Large intestine (tissue), 3 donors: ENCODE results near the gene C17orf50. TPM values are rescaled to one million over a fixed set of nuclear protein-coding genes. Genes with fewer than 3 reads are reported as not detected.

Source experiments
- DNase-seq, 2 donors: peaks; one replicate each; pipeline versions ENCODE4 v3.0.0 to v3.0.0-alpha.2; 2013
- H3K27ac ChIP-seq: one replicate; pipeline ENCODE4 v1.5.1; 2013; ENCODE audit warnings: low read length
- H3K27me3 ChIP-seq: 2 replicates; pipeline ENCODE4 v1.6.1; 2013; ENCODE audit warnings: low read length; ENCODE audit not compliant: control insufficient read depth, insufficient read depth
- H3K36me3 ChIP-seq: 2 replicates; pipeline ENCODE4 v1.6.1; 2013; ENCODE audit warnings: low read length; ENCODE audit not compliant: control insufficient read depth, insufficient read depth
- H3K4me1 ChIP-seq: one replicate; pipeline ENCODE4 v1.6.1; 2013; ENCODE audit warnings: low read length; ENCODE audit not compliant: control insufficient read depth, insufficient read depth
- H3K4me3 ChIP-seq: one replicate; pipeline ENCODE4 v1.5.1; 2013; ENCODE audit warnings: low read length
- H3K9me3 ChIP-seq: one replicate; pipeline ENCODE4 v1.6.1; 2013; ENCODE audit warnings: mild to moderate bottlenecking, low read depth, low read length, moderate library complexity; ENCODE audit not compliant: control insufficient read depth
- WGBS: methylation state at CpG from one replicate; pipeline ENCODE4 v1.1.5; 2013; ENCODE audit warnings: low lambda C conversion rate; ENCODE audit not compliant: insufficient coverage; 5-methylcytosine and 5-hydroxymethylcytosine counted together
- polyA plus RNA-seq: library from polyadenylated mRNA; unstranded; fragments of 120-200 nt; gene quantifications from one replicate; pipeline ENCODE4 v1.2.1, GENCODE V29; 2013

Gene C17orf50
- polyA plus RNA-seq, 1 donor = 0.04 TPM

- no peak for DNase-seq
- no peak overlapping the region for H3K4me3 ChIP-seq
- H3K27me3 ChIP-seq = no peaks in the 10 kb centered on the region
- H3K9me3 ChIP-seq = no peaks in the 10 kb centered on the region
- peaks cover 4% of the 10 kb centered on the region for H3K4me1 ChIP-seq
- WGBS = no CpG with 5 or more reads among the region's 6 CpGs
- H3K36me3 ChIP-seq = no peaks in the 10 kb centered on the region
- H3K27ac ChIP-seq = no peak overlapping the region
Measured at GRCh38 chr17:35733366-35733765, 27.3 kb upstream of the C17orf50 start.

DNA sequence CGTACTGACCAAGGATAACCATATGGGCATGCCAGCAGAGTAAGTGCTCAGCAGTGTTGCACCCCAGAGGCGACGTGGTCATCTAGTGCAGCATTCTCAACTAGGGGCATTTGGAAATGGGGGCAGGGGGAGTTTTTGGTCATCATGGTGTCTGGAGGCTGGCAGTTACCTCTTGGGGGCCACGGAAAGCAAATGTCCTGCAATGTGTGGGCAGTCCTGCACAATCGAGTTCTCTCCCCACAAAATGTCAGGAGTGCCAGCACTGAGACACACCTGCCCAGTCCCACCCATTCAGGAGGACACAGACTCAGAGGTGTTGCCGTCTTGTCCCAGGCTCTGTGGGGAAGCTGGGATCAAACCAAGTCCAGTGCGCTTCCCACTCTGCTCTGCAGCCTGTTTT is 26.3 kb upstream of the C17orf50 start:
- DNase-seq = no peak
- peaks cover 4% of the 10 kb centered on the region for H3K4me1 ChIP-seq
- no peak overlapping the region for H3K27ac ChIP-seq
- H3K27me3 ChIP-seq = no peaks in the 10 kb centered on the region
- H3K4me3 ChIP-seq = no peak overlapping the region
- H3K36me3 ChIP-seq = no peaks in the 10 kb centered on the region
- H3K9me3 ChIP-seq = no peaks in the 10 kb centered on the region
- WGBS = no CpG with 5 or more reads among the region's 7 CpGs

DNA sequence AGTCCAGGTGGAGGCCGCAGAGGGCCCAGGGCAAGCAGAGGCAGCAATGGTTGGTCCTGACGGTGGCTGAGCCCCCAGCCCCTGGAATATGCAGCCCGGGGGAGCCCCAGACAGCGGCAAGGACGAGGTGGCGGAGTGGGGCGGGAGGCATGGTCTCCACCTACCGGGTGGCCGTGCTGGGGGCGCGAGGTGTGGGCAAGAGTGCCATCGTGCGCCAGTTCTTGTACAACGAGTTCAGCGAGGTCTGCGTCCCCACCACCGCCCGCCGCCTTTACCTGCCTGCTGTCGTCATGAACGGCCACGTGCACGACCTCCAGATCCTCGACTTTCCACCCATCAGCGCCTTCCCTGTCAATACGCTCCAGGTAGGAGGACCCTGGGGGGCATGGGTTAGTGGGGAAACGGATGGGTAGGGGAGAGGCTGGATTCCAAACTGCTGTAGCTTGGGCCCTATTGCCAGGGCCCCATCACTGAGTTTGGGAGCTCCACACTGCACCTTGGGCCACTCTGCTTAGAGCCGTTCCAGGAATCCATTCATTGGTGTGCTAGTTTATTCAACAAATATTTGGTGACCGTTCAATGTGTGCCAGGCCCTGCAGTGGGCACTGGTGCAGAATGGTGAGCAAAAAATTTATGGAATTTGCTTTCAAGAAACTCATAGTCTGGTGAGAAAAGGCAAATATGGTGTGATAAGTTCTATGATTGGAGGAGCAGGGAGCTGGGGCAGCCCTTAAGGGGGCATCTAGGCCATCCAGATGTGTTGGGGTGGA is 25.5 kb upstream of the C17orf50 start:
- DNase-seq = no peak
- H3K27ac ChIP-seq = no peak overlapping the region
- peaks cover 4% of the 10 kb centered on the region for H3K4me1 ChIP-seq
- no peaks in the 10 kb centered on the region for H3K36me3 ChIP-seq
- peaks cover 3% of the 10 kb centered on the region for H3K27me3 ChIP-seq
- 60% methylated on average over 1 of the region's 29 CpGs for WGBS
- H3K4me3 ChIP-seq = no peak overlapping the region
- no peaks in the 10 kb centered on the region for H3K9me3 ChIP-seq

GRCh38 chr17:35736236-35736635 is 24.5 kb upstream of the C17orf50 start:
- Histone ChIP-seq H3K4me3 (no peak overlapping the region), H3K27me3 (peaks cover 13% of the 10 kb centered on the region), H3K4me1 (peaks cover 1% of the 10 kb centered on the region), H3K36me3 (no peaks in the 10 kb centered on the region), H3K9me3 (peaks cover 5% of the 10 kb centered on the region), H3K27ac (no peak overlapping the region)
- no peak for DNase-seq
- WGBS = no CpG with 5 or more reads among the region's 5 CpGs

- DNase-seq = no peak
- WGBS = no CpG with 5 or more reads among the region's 5 CpGs
- H3K27ac ChIP-seq = no peak overlapping the region
- peaks cover 34% of the 10 kb centered on the region for H3K27me3 ChIP-seq
- H3K4me3 ChIP-seq = no peak overlapping the region
- H3K4me1 ChIP-seq = peaks cover 2% of the 10 kb centered on the region
- no peaks in the 10 kb centered on the region for H3K36me3 ChIP-seq
- H3K9me3 ChIP-seq = peaks cover 5% of the 10 kb centered on the region
Measured at GRCh38 chr17:35738519-35739133, 22.1 kb upstream of the C17orf50 start.

DNA sequence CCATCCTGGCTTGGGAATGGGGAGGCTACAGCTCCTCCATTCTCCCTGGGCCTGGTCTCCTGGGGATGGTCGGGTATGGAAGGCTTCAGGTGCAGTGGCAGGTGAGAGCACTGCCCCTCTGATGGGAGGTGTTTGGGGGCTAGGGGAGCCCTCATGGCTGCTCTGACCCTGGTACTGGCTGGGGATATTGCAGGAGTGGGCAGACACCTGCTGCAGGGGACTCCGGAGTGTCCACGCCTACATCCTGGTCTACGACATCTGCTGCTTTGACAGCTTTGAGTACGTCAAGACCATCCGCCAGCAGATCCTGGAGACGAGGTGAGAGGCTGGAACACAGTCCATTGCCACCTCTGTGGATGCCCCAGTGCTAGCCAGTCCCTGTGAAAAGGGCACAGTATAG is 20.5 kb upstream of the C17orf50 start:
- peaks cover 36% of the 10 kb centered on the region for H3K27me3 ChIP-seq
- DNase-seq = no peak
- H3K27ac ChIP-seq = no peak overlapping the region
- no peaks in the 10 kb centered on the region for H3K36me3 ChIP-seq
- WGBS = no CpG with 5 or more reads among the region's 7 CpGs
- peaks cover 5% of the 10 kb centered on the region for H3K9me3 ChIP-seq
- H3K4me3 ChIP-seq = no peak overlapping the region
- H3K4me1 ChIP-seq = peaks cover 2% of the 10 kb centered on the region

GRCh38 chr17:35740997-35741931 is 19.4 kb upstream of the C17orf50 start:
- H3K27me3 ChIP-seq = peaks cover 39% of the 10 kb centered on the region
- H3K9me3 ChIP-seq = peaks cover 5% of the 10 kb centered on the region
- WGBS = no CpG with 5 or more reads among the region's 73 CpGs
- peak in 1 of 2 donors; percentile 50 for DNase-seq
- no peak overlapping the region for H3K4me3 ChIP-seq
- H3K4me1 ChIP-seq = peaks cover 2% of the 10 kb centered on the region
- H3K27ac ChIP-seq = no peak overlapping the region
- no peaks in the 10 kb centered on the region for H3K36me3 ChIP-seq

DNA sequence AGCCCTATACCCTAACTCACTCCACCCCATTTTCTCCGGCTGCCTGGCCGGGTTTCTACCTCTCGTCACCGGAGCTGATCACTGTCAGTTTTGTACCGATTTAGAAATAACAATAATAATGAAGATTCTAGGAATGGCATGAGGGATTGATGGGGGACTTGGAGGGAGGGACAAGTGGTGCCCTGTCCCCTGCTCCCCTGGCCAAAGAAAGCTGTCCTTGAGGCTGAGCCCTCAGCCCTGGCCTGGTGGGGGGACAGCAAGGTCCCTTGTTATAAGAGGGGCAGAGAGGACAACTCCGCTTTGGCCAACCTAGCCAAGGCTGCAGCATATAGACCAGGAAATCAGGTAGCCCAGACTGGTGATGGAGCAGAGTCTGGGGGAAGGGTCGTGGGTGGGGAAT is 18.2 kb upstream of the C17orf50 start:
- H3K9me3 ChIP-seq = peaks cover 5% of the 10 kb centered on the region
- peaks cover 39% of the 10 kb centered on the region for H3K27me3 ChIP-seq
- no CpG with 5 or more reads among the region's 7 CpGs for WGBS
- H3K36me3 ChIP-seq = no peaks in the 10 kb centered on the region
- DNase-seq = no peak
- no peak overlapping the region for H3K4me3 ChIP-seq
- no peak overlapping the region for H3K27ac ChIP-seq
- H3K4me1 ChIP-seq = peaks cover 2% of the 10 kb centered on the region

GRCh38 chr17:35742896-35743477 is 17.7 kb upstream of the C17orf50 start:
- no CpG with 5 or more reads among the region's 7 CpGs for WGBS
- no peak overlapping the region for H3K27ac ChIP-seq
- H3K27me3 ChIP-seq = peaks cover 40% of the 10 kb centered on the region
- H3K4me1 ChIP-seq = peaks cover 2% of the 10 kb centered on the region
- DNase-seq = no peak
- no peak overlapping the region for H3K4me3 ChIP-seq
- peaks cover 5% of the 10 kb centered on the region for H3K9me3 ChIP-seq
- H3K36me3 ChIP-seq = no peaks in the 10 kb centered on the region
